GM23338 (cell line): Measurements from ENCODE around the gene NPM1.

ENCODE experiments used
- EZH2 ChIP-seq: fragments of 200-600 bp; sonication (generic); IDR thresholded peaks from one replicate; pipeline ENCODE4 v1.8.0; 2017; ENCODE audit warnings: antibody characterized with exemption, mild to moderate bottlenecking, low read depth; ENCODE audit not compliant: unreplicated experiment
- EZH2phosphoT487 ChIP-seq: fragments of 200-600 bp; sonication (generic); IDR thresholded peaks from one replicate; pipeline ENCODE4 v1.8.1; 2018; ENCODE audit warnings: antibody characterized with exemption; ENCODE audit not compliant: unreplicated experiment
- JUNB ChIP-seq: IDR thresholded peaks from one replicate; pipeline ENCODE4 v1.6.1; 2016; ENCODE audit warnings: antibody characterized with exemption; ENCODE audit not compliant: unreplicated experiment
- POLR2AphosphoS5 ChIP-seq: IDR thresholded peaks from 2 replicates; pipeline ENCODE4 v1.6.1; 2016; ENCODE audit warnings: antibody characterized with exemption, low read depth

DNA sequence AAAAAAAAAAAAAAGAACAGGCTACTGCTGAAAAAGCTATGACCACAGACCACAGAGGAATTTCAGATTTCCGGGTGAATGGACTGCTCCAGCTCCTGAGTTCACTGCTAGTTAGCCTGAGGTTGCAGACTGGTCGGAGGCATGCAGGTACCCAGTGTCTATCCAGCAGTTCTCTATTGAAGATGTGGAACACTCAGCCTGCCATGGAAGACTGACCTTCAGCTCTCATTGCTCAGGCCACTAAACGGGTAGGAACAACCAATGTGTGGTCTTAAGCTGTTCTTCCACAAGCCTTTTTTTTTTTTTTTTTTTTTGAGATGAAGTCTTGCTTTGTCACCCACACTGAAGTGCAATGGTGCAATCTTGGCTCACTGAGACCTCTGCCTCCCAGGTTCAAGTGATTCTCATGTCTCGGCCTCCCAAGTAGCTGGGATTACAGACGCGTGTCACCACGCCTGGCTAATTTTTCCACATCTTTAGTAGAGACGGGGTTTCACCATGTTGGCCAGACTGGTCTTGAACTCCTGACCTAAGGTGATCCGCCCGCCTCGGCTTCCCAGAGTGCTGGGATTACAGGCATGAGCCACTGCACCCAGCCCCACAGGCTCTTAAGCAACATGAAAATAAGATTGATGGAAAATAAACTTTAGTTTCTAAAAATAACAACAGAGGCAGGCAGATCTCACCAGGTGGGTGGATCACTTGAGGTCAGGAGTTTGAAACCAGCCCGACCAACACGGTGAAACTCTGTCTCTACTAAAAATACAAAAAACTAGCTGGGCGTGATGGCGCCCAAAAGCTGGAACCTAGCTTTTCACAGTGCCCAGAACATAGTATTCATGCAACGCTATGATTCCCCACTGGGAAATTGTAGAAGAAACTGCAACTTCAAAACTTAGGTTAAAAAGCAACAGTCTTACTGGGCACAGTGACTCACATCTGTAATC, 20.0 kb upstream of the NPM1 start:
- no peak for TF ChIP-seq POLR2AphosphoS5
- no peak for TF ChIP-seq EZH2
- no peak for TF ChIP-seq EZH2phosphoT487
- TF ChIP-seq JUNB = no peak
